B cell (primary cell): Measurements from ENCODE around the gene PPP2R2B. TPM values are rescaled to one million over a fixed set of nuclear protein-coding genes. Genes with fewer than 3 reads are reported as not detected.

Experiments used
- ATAC-seq: fragments of 200-7000 bp; cut with Tn5 transposase; one replicate; pipeline ENCODE4 v1.10.0; 2021; ENCODE audit warnings: low read depth, mild to moderate bottlenecking, moderate number of reproducible peaks, moderate library complexity
- CTCF ChIA-PET: fragments of 350-600 bp; sonication (Branson Sonifier 250); formaldehyde crosslinking; loops from one replicate; lab custom pipeline; 2021; ENCODE audit warnings: antibody characterized with exemption, inconsistent platforms; lab: Charles Lee
- POLR2A ChIA-PET: fragments of 350-600 bp; sonication (Branson Sonifier 250); formaldehyde crosslinking; loops from one replicate; lab custom pipeline; 2021; ENCODE audit warnings: antibody characterized with exemption; lab: Charles Lee
- DNase-seq: peaks from one replicate; pipeline ENCODE4 v3.0.0; 2013
- H2AFZ ChIP-seq: 2 replicates; pipeline ENCODE4 v1.6.1; 2012; ENCODE audit warnings: mild to moderate bottlenecking, low read depth, low read length; ENCODE audit not compliant: insufficient read depth, poor library complexity, severe bottlenecking
- H3K27ac ChIP-seq, 2 donors: 1 replicate in 1 of 2; 2 replicates in 1 of 2; pipeline ENCODE4 v1.5.1; 2012 to 2013; ENCODE audit warnings: low read length in 2 of 2, mild to moderate bottlenecking in 2 of 2, moderate library complexity in 1 of 2
- H3K27me3 ChIP-seq, 4 experiments: fragments of 200-600 bp in 1 of 4; sonication (generic) in 1 of 4; replicated peaks in 1 of 4; 1 replicate in 2 of 4; 2 replicates in 2 of 4; pipeline versions ENCODE4 v1.6.1 to v1.7.0; 2013 to 2016; ENCODE audit warnings: low read length in 3 of 4, mild to moderate bottlenecking in 2 of 4, mixed read lengths in 1 of 4, moderate library complexity in 1 of 4; ENCODE audit not compliant: insufficient read depth in 4 of 4, control insufficient read depth in 3 of 4; ENCODE audit errors: control extremely low read depth in 1 of 4
- H3K36me3 ChIP-seq, 2 experiments: replicated peaks in 1 of 2; 1 replicate in 1 of 2; 2 replicates in 1 of 2; pipeline versions ENCODE4 v1.6.1 to v1.7.1; 2013; ENCODE audit warnings: low read length in 1 of 2; ENCODE audit not compliant: insufficient read depth in 2 of 2, control insufficient read depth in 1 of 2; ENCODE audit errors: control extremely low read depth in 1 of 2, extremely low read depth in 1 of 2
- H3K4me1 ChIP-seq, 2 donors: fragments of 200-600 bp in 1 of 2; sonication (generic) in 1 of 2; 1 replicate in 1 of 2; 2 replicates in 1 of 2; pipeline versions ENCODE4 v1.5.1 to v1.6.1; 2013 to 2017; ENCODE audit warnings: low read length in 2 of 2; ENCODE audit not compliant: control insufficient read depth in 2 of 2, insufficient read depth in 2 of 2
- H3K4me2 ChIP-seq: replicated peaks from 2 replicates; pipeline ENCODE3; 2012; ENCODE audit warnings: mild to moderate bottlenecking, low read depth, low read length; ENCODE audit not compliant: poor library complexity, severe bottlenecking
- H3K4me3 ChIP-seq, 5 experiments: fragments of 200-600 bp in 1 of 5; sonication (generic) in 1 of 5; 1 replicate in 3 of 5; 2 replicates in 2 of 5; pipeline versions ENCODE4 v1.5.1 to v1.7.0; 2011 to 2016; ENCODE audit warnings: low read length in 4 of 5, mild to moderate bottlenecking in 4 of 5, low read depth in 2 of 5, control low read depth in 1 of 5, moderate library complexity in 1 of 5; ENCODE audit not compliant: insufficient read depth in 1 of 5; ENCODE audit errors: control extremely low read depth in 1 of 5, extremely low read depth in 1 of 5
- H3K79me2 ChIP-seq: fragments of 200-600 bp; sonication (generic); one replicate; pipeline ENCODE4 v1.6.0; 2016; ENCODE audit warnings: low read length; ENCODE audit not compliant: control insufficient read depth, insufficient read depth
- H3K9ac ChIP-seq: fragments of 200-600 bp; sonication (generic); 2 replicates; pipeline ENCODE4 v1.6.1; 2017; ENCODE audit warnings: mild to moderate bottlenecking, low read length, moderate library complexity
- H3K9me3 ChIP-seq, 3 donors: one replicate each; pipeline versions ENCODE4 v1.6.1 to v1.7.1; 2013; ENCODE audit warnings: low read length in 2 of 3; ENCODE audit not compliant: control insufficient read depth in 2 of 3, insufficient read depth in 1 of 3; ENCODE audit errors: control extremely low read depth in 1 of 3
- H4K20me1 ChIP-seq: 2 replicates; pipeline ENCODE4 v1.6.0; 2012; ENCODE audit warnings: mild to moderate bottlenecking, low read length; ENCODE audit not compliant: insufficient read depth, control insufficient read depth, poor library complexity, severe bottlenecking
- H3K27ac Mint-ChIP-seq: one replicate; pipeline ENCODE4 v1.8.0; 2021; ENCODE audit warnings: mixed read lengths
- H3K27me3 Mint-ChIP-seq: one replicate; pipeline ENCODE4 v1.8.0; 2021; ENCODE audit warnings: mixed read lengths
- H3K4me1 Mint-ChIP-seq: one replicate; pipeline ENCODE4 v1.8.0; 2021; ENCODE audit warnings: mixed read lengths
- H3K4me3 Mint-ChIP-seq: one replicate; pipeline ENCODE4 v1.8.0; 2021; ENCODE audit warnings: mixed read lengths
- H3K9me3 Mint-ChIP-seq: one replicate; pipeline ENCODE4 v1.8.0; 2022; ENCODE audit warnings: mixed read lengths; ENCODE audit not compliant: insufficient read depth
- CTCF ChIP-seq: fragments of 200-600 bp; IDR thresholded peaks from one replicate; pipeline ENCODE4 v1.8.0; 2022; ENCODE audit warnings: antibody characterized with exemption, mild to moderate bottlenecking
- EZH2 ChIP-seq: IDR thresholded peaks from 2 replicates; pipeline ENCODE4 v1.6.1; 2012; ENCODE audit warnings: borderline replicate concordance, low read depth, mild to moderate bottlenecking, moderate library complexity, low read length; ENCODE audit not compliant: insufficient read depth, poor library complexity, severe bottlenecking
- WGBS: methylation state at CpG from one replicate; pipeline ENCODE4 v1.1.5; 2013; ENCODE audit warnings: missing lambda C conversion rate; ENCODE audit not compliant: insufficient coverage; 5-methylcytosine and 5-hydroxymethylcytosine counted together
- intact Hi-C: fragments of 100-400 bp; cut with micrococcal nuclease; formaldehyde crosslinking; loops from one replicate; pipeline ENCODE4 v1.10.0; 2022
- polyA plus RNA-seq: library from polyadenylated mRNA; depleted of rRNA; stranded (reverse); fragments of >200 nt; gene quantifications from 2 replicates; pipeline ENCODE4 v1.2.3, GENCODE V29; 2012
- total RNA-seq, 2 donors: library from RNA; stranded (reverse); fragments of 120-200 nt in 1 of 2; gene quantifications; 1 replicate in 1 of 2; 2 replicates in 1 of 2; pipeline versions ENCODE4 v1.2.3 to v1.2.4, GENCODE V29; 2013 to 2022

The PPP2R2B gene
- total and polyA plus RNA-seq, 2 donors (not counting 1 experiment from before 2014, with no cell fraction given), result 0.03 TPM; not detected in 1

DNA sequence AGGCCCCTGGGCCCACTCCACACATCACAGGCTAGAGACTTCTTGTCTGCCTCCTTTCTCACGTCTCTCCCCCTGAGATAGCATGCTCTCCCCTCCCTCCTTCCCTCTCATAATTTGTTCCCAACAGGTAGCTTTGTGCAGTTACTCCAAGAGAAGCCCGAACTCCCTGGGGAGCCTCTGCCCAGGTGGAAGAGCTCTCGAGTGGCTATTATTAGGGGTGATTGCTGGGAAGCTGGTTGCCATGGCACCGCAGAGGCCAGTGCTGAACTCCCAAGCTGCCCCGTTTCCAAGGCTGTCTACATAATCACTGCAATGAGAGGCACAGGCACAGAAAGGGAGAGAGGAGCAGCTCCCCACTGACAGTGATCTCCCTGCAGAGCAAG, 257.9 kb downstream of the PPP2R2B start:
- no peaks in the 10 kb centered on the region for H3K9me3 ChIP-seq
- ATAC-seq, result no peak
- Mint-ChIP-seq H3K4me1 (no peaks in the 10 kb centered on the region), H3K4me3 (no peak overlapping the region), H3K9me3 (peaks cover 12% of the 10 kb centered on the region), H3K27me3 (no peaks in the 10 kb centered on the region), H3K27ac (no peak overlapping the region)
- H2AFZ ChIP-seq, result no peak overlapping the region
- H3K36me3 ChIP-seq, result no peaks in the 10 kb centered on the region
- no peaks in the 10 kb centered on the region for H3K4me1 ChIP-seq
- TF ChIP-seq CTCF (no peak), EZH2 (no peak)
- no peak overlapping the region for H3K9ac ChIP-seq
- intact Hi-C loops, result no loop called here
- no peak for DNase-seq
- H4K20me1 ChIP-seq, result no peaks in the 10 kb centered on the region
- no peaks in the 10 kb centered on the region for H3K27me3 ChIP-seq
- H3K27ac ChIP-seq, result no peak overlapping the region
- 76% methylated on average over 4 of the region's 5 CpGs for WGBS
- ChIA-PET POLR2A (no interaction called here), CTCF (no interaction called here)
- no peaks in the 10 kb centered on the region for H3K79me2 ChIP-seq
- H3K4me2 ChIP-seq, result no peak overlapping the region
- H3K4me3 ChIP-seq, result no peak overlapping the region

DNA sequence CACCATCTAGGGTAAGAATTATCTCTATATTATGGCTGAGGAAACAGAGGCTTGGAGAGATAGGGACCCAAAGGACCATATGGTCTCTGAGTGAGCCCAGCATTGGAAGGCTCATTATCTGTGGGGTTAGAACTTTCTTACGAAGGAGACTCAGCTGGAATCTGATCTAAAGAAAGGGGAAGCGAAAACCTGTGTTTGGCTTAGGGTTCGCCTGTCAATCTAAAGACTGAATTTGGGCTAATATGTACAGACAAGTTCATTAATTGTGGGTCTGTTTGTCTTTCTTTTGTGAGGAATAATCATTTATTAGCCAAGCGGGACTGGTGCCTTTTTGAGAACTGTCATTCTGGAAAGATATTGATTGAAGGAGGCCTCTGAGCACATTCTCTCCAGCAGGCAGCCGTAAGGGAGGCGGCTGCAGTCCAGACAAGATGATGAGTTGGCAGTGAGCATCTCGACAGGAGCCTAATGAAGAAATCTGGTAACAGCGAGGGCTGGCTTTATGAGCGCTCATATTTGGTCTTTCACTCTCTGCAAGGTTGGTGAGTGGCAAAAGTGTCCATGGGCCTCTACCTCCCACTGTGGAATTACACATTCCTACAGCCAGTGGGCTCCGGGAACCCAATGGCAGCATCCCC, 258.4 kb downstream of the PPP2R2B start:
- H3K4me3 Mint-ChIP-seq, result no peak overlapping the region
- H3K4me1 Mint-ChIP-seq, result no peaks in the 10 kb centered on the region
- DNase-seq (no peak), ATAC-seq (no peak)
- H3K4me1 ChIP-seq, result no peaks in the 10 kb centered on the region
- H3K27ac Mint-ChIP-seq, result no peak overlapping the region
- H3K36me3 ChIP-seq, result no peaks in the 10 kb centered on the region
- peaks cover 12% of the 10 kb centered on the region for H3K9me3 Mint-ChIP-seq
- H3K9me3 ChIP-seq, result no peaks in the 10 kb centered on the region
- WGBS, result 97% methylated on average over 9 of the region's 10 CpGs
- ChIA-PET CTCF (no interaction called here), POLR2A (no interaction called here)
- no peaks in the 10 kb centered on the region for H3K27me3 ChIP-seq
- no peaks in the 10 kb centered on the region for H4K20me1 ChIP-seq
- no peaks in the 10 kb centered on the region for H3K27me3 Mint-ChIP-seq
- no peaks in the 10 kb centered on the region for H3K79me2 ChIP-seq
- no peak overlapping the region for H3K27ac ChIP-seq
- H3K4me2 ChIP-seq, result no peak overlapping the region
- no peak for TF ChIP-seq CTCF
- intact Hi-C loops, result no loop called here
- H3K9ac ChIP-seq, result no peak overlapping the region
- H3K4me3 ChIP-seq, result no peak overlapping the region
- no peak overlapping the region for H2AFZ ChIP-seq
